Mammary epithelial cell (primary cell): Measurements from ENCODE around the gene GDF10.

Experiments
- EZH2 ChIP-seq: IDR thresholded peaks from 2 replicates; pipeline ENCODE4 v1.6.1; 2012; ENCODE audit warnings: low read length, inconsistent platforms, borderline replicate concordance
- TF ChIP-seq, protein P1 (sequence below), 2 donors: IDR thresholded peaks in 1 of 2; conservative IDR thresholded peaks in 1 of 2; 2 replicates each; pipeline ENCODE4 v1.5.1; 2011 to 2012; ENCODE audit warnings: inconsistent platforms in 2 of 2, low read length in 2 of 2, mild to moderate bottlenecking in 2 of 2, control low read depth in 1 of 2, low read depth in 1 of 2; ENCODE audit not compliant: insufficient read depth in 1 of 2; ENCODE audit errors: extremely low read depth in 1 of 2

DNA sequence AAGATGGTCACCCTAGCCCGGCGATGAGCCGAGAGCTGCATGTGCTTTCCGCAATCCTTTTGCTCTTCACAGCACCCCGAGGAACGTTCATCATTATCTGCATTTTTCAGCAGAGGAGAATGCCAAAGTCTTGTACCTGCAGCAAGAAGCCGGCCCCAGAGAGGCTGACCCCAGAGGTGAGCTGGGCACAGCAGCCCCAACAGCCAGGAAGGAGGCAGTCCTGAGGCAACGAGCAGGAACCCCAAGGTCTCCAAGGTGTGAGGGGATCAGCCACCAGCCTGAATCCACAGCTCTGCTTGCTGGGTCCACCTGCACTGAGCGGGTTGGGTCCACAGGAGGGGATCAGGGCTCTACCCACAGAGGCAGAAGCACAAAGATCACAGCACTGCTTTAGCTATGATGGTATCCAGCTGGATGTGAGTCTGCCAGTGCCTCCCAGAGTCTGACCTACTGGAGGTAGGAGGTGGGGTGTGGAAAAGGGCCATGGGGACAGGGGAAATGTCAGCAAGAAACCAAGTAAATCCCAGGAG is 16.8 kb upstream of the GDF10 start:
- TF ChIP-seq EZH2, result no peak
- TF ChIP-seq, protein P1, sequence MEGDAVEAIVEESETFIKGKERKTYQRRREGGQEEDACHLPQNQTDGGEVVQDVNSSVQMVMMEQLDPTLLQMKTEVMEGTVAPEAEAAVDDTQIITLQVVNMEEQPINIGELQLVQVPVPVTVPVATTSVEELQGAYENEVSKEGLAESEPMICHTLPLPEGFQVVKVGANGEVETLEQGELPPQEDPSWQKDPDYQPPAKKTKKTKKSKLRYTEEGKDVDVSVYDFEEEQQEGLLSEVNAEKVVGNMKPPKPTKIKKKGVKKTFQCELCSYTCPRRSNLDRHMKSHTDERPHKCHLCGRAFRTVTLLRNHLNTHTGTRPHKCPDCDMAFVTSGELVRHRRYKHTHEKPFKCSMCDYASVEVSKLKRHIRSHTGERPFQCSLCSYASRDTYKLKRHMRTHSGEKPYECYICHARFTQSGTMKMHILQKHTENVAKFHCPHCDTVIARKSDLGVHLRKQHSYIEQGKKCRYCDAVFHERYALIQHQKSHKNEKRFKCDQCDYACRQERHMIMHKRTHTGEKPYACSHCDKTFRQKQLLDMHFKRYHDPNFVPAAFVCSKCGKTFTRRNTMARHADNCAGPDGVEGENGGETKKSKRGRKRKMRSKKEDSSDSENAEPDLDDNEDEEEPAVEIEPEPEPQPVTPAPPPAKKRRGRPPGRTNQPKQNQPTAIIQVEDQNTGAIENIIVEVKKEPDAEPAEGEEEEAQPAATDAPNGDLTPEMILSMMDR (conservative IDR thresholded peaks at IDR 0.05 in 1 of 2, IDR thresholded peaks at IDR 0.05 in 1 of 2; ENCODE audit: extremely low read depth in 1 of 2, insufficient read depth in 1 of 2, low read depth in 1 of 2, low read length in 2 of 2), result no peak
